ENCODE results near the gene PCSK5. TPM values are rescaled to one million over a fixed set of nuclear protein-coding genes. Genes with fewer than 3 reads are reported as not detected.

The PCSK5 gene
- total and polyA plus RNA-seq, 8 donors, result 0.37 to 86.3 (median 4.9) TPM

- H3K27ac ChIP-seq, result no peak overlapping the region
- no peak for DNase-seq
- intact Hi-C loops (cut with DNase I; ENCODE audit: low total_unique reads), result no loop called here
- peaks cover 0 to 4% (median 0%) of the 10 kb centered on the region in 4 donors for H3K4me1 ChIP-seq
- no peak for TF ChIP-seq POLR2AphosphoS5 (IDR thresholded peaks at IDR 0.05)
- no peak for TF ChIP-seq POLR2A (IDR thresholded peaks at IDR 0.05)
- TF ChIP-seq EP300 (IDR thresholded peaks at IDR 0.05), result no peak
- TF ChIP-seq, protein P1, sequence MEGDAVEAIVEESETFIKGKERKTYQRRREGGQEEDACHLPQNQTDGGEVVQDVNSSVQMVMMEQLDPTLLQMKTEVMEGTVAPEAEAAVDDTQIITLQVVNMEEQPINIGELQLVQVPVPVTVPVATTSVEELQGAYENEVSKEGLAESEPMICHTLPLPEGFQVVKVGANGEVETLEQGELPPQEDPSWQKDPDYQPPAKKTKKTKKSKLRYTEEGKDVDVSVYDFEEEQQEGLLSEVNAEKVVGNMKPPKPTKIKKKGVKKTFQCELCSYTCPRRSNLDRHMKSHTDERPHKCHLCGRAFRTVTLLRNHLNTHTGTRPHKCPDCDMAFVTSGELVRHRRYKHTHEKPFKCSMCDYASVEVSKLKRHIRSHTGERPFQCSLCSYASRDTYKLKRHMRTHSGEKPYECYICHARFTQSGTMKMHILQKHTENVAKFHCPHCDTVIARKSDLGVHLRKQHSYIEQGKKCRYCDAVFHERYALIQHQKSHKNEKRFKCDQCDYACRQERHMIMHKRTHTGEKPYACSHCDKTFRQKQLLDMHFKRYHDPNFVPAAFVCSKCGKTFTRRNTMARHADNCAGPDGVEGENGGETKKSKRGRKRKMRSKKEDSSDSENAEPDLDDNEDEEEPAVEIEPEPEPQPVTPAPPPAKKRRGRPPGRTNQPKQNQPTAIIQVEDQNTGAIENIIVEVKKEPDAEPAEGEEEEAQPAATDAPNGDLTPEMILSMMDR (IDR thresholded peaks at IDR 0.05), result no peak
- H3K36me3 ChIP-seq, result no peaks in the 10 kb centered on the region
- 61 to 75% (median 70%) methylated on average over 2 of the region's 2 CpGs for WGBS, 5 donors
- no peaks in the 10 kb centered on the region for H3K27me3 ChIP-seq
- H3K9me3 ChIP-seq, result no peaks in the 10 kb centered on the region
- H3K4me3 ChIP-seq, result no peak overlapping the region
Measured at GRCh38 chr9:76115982-76116646, 225.6 kb downstream of the PCSK5 start.

GRCh38 chr9:76116913-76117312 lies 226.4 kb downstream of the PCSK5 start:
- 77 to 92% (median 85%) methylated on average over 3 of the region's 3 CpGs for WGBS, 5 donors
- no peaks in the 10 kb centered on the region for H3K9me3 ChIP-seq
- no peaks in the 10 kb centered on the region for H3K36me3 ChIP-seq
- peaks cover 0 to 4% (median 0%) of the 10 kb centered on the region in 4 donors for H3K4me1 ChIP-seq
- no peak for TF ChIP-seq EP300 (IDR thresholded peaks at IDR 0.05)
- TF ChIP-seq POLR2AphosphoS5 (IDR thresholded peaks at IDR 0.05), result peak in 1 of 3 donors; percentile 15
- no peak overlapping the region for H3K4me3 ChIP-seq
- H3K27ac ChIP-seq, result no peak overlapping the region
- intact Hi-C loops (cut with DNase I; ENCODE audit: low total_unique reads), result no loop called here
- no peak for DNase-seq
- H3K27me3 ChIP-seq, result no peaks in the 10 kb centered on the region

DNA sequence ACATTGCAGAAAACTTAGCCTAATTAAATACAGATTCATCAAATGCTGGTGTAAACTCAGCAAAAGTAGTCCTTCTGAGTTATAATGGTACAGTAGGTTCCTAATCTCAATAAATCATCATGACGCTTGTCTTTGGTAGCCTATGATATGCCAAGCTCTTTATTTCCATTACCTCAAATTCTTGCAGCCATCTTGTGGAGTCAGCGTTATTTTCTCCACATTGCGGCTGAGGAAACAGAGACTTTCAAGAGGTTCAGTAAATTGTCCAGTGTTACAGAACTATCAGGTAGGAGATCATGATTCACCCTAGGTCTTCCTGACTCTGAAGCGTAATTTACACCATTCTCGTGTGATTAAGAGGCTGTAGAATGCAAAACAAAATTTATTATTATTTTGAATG lies 237.2 kb downstream of the PCSK5 start:
- Histone ChIP-seq H3K4me3 (no peak overlapping the region), H3K36me3 (no peaks in the 10 kb centered on the region), H3K27ac (no peak overlapping the region), H3K27me3 (no peaks in the 10 kb centered on the region), H3K4me1 (no peaks in the 10 kb centered on the region), H3K9me3 (no peaks in the 10 kb centered on the region)
- 94 to 97% (median 96%) methylated on average over 5 of the region's 5 CpGs for WGBS, 5 donors
- no peak for DNase-seq
- intact Hi-C loops (cut with DNase I; ENCODE audit: low total_unique reads), result no loop called here
- TF ChIP-seq POLR2AphosphoS5 (IDR thresholded peaks at IDR 0.05) (no peak), EP300 (IDR thresholded peaks at IDR 0.05) (no peak)
- TF ChIP-seq, protein P1 (IDR thresholded peaks at IDR 0.05), result no peak

DNA sequence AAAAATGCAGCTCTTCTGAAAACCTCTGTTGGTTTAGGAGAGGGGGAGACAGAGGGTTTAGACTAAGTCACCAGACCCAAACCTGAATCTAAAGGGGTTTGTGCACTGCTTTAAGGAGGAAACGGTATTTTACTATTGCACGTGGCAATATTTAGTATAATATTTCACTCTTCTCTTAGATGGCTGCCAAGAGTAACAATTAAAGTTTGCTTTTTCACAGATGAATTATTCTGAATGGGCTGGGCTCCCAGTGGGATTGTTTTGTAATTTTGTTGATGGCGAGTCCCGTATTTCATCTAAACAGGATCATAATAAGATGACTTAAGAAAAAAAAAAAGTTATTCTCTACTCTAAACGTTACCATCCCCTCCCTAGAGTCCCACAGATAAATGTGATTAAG lies 245.4 kb downstream of the PCSK5 start:
- H3K36me3 ChIP-seq, result no peaks in the 10 kb centered on the region
- no peaks in the 10 kb centered on the region for H3K9me3 ChIP-seq
- 55 to 70% (median 62%) methylated on average over 5 of the region's 5 CpGs for WGBS, 5 donors
- DNase-seq, result no peak
- no peaks in the 10 kb centered on the region for H3K4me1 ChIP-seq
- no peak overlapping the region for H3K27ac ChIP-seq
- H3K27me3 ChIP-seq, result no peaks in the 10 kb centered on the region
- TF ChIP-seq, protein P1 (IDR thresholded peaks at IDR 0.05), result no peak
- no peak for TF ChIP-seq EP300 (IDR thresholded peaks at IDR 0.05)
- TF ChIP-seq POLR2A (IDR thresholded peaks at IDR 0.05), result no peak
- no peak for TF ChIP-seq POLR2AphosphoS5 (IDR thresholded peaks at IDR 0.05)
- no peak overlapping the region for H3K4me3 ChIP-seq
- intact Hi-C loops (cut with DNase I; ENCODE audit: low total_unique reads), result no loop called here

DNA sequence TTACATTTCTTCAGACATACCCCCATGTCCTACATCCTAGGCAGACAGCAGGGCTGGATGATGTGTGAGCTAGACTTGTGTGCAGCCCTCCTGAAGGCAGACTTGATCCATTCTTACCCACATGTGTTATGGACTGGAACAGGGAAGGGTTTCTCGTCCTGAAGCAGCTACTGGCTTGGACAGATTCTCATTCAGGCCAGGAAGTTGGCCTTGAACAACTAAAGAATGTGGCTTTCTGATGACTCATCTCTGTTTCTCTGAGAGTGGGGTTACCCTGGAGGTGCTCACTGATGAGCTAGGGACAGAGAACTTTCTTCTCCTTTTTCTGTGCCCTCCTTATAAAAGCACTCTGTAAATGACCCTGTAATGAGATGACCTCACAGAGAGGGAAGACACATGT lies 246.5 kb downstream of the PCSK5 start:
- H3K4me3 ChIP-seq, result no peak overlapping the region
- intact Hi-C loops (cut with DNase I; ENCODE audit: low total_unique reads), result no loop called here
- H3K4me1 ChIP-seq, result no peaks in the 10 kb centered on the region
- 21 to 59% (median 33%) methylated on average over 1 of the region's 1 CpG for WGBS, 5 donors
- TF ChIP-seq EP300 (IDR thresholded peaks at IDR 0.05), result no peak
- no peak for TF ChIP-seq POLR2A (IDR thresholded peaks at IDR 0.05)
- TF ChIP-seq POLR2AphosphoS5 (IDR thresholded peaks at IDR 0.05), result no peak
- TF ChIP-seq, protein P1 (IDR thresholded peaks at IDR 0.05), result no peak
- no peaks in the 10 kb centered on the region for H3K27me3 ChIP-seq
- H3K27ac ChIP-seq, result no peak overlapping the region
- no peaks in the 10 kb centered on the region for H3K9me3 ChIP-seq
- no peaks in the 10 kb centered on the region for H3K36me3 ChIP-seq
- DNase-seq, result no peak

Measured in stomach (tissue), 9 donors.